GM12878 (cell line): ENCODE measurements around the gene PHACTR1. TPM values are rescaled to one million over a fixed set of nuclear protein-coding genes. Genes with fewer than 3 reads are reported as not detected.

Experiments
- ATAC-seq: fragments of 200-7000 bp; cut with Tn5 transposase; 3 replicates; pipeline ENCODE4 v1.9.1; 2020; ENCODE audit warnings: mild to moderate bottlenecking, moderate library complexity
- BruUV-seq: library from RNA; stranded (reverse); fragments of 400-500 nt; replicated peaks from 2 replicates; lab custom pipeline; 2021; lab: Mats Ljungman, UMichigan
- CTCF ChIA-PET: fragments of 300-600 bp; sonication (Branson Sonifier 250); formaldehyde crosslinking; extraction: SDS; loops from one replicate; lab custom pipeline; 2021; ENCODE audit warnings: inconsistent platforms; lab: Yijun Ruan, JAX
- POLR2A ChIA-PET: fragments of 350-600 bp; formaldehyde crosslinking; extraction: SDS; loops from one replicate; lab custom pipeline; 2021; ENCODE audit warnings: inconsistent platforms; lab: Charles Lee
- RAD21 ChIA-PET: fragments of 300-600 bp; sonication (Branson Sonifier 250); formaldehyde crosslinking; loops from one replicate; lab custom pipeline; 2023; ENCODE audit warnings: antibody characterized with exemption; ENCODE audit not compliant: unreplicated experiment; lab: Charles Lee
- SMC1A ChIA-PET: fragments of 300-600 bp; sonication (Branson Sonifier 250); formaldehyde crosslinking; loops from one replicate; lab custom pipeline; 2023; ENCODE audit not compliant: unreplicated experiment, uncharacterized antibody; lab: Charles Lee
- DNase-seq: peaks from one replicate; pipeline ENCODE4 v3.0.0-alpha.2; 2011; ENCODE audit warnings: low read depth, low spot score
- FAIRE-seq: peaks from 3 replicates; lab custom pipeline; 2011; peaks lifted over from hg19 to GRCh38; lab: Jason Lieb, UNC
- H2AFZ ChIP-seq: 2 replicates; pipeline ENCODE4 v1.6.0; 2011; ENCODE audit warnings: low read depth, low read length, control low read depth; ENCODE audit not compliant: control insufficient read depth
- H3K27ac ChIP-seq: 2 replicates; pipeline ENCODE4 v1.5.1; 2011; ENCODE audit warnings: control low read depth; ENCODE audit not compliant: control insufficient read depth, insufficient read depth
- H3K27me3 ChIP-seq, 2 experiments: replicated peaks in 1 of 2; 2 replicates each; pipeline versions ENCODE4 v1.6.0 to v1.6.1; 2011; ENCODE audit warnings: low read length in 1 of 2; ENCODE audit not compliant: control insufficient read depth in 2 of 2, insufficient read depth in 2 of 2
- H3K36me3 ChIP-seq, 2 experiments: 2 replicates each; pipeline ENCODE4 v1.5.1; 2011; ENCODE audit warnings: low read length in 1 of 2; ENCODE audit not compliant: control insufficient read depth in 2 of 2, insufficient read depth in 2 of 2
- H3K4me1 ChIP-seq: 2 replicates; pipeline ENCODE4 v1.6.1; 2011; ENCODE audit warnings: mild to moderate bottlenecking, low read length, moderate library complexity, mixed read lengths; ENCODE audit not compliant: control insufficient read depth, insufficient read depth
- H3K4me2 ChIP-seq: 2 replicates; pipeline ENCODE4 v1.6.0; 2011; ENCODE audit warnings: control low read depth; ENCODE audit not compliant: control insufficient read depth, insufficient read depth
- H3K4me3 ChIP-seq: fragments of 200-600 bp; sonication (generic); 2 replicates; pipeline ENCODE4 v1.5.1; 2016
- H3K79me2 ChIP-seq: 2 replicates; pipeline ENCODE4 v1.6.0; 2011; ENCODE audit warnings: low read length; ENCODE audit not compliant: control insufficient read depth, insufficient read depth
- H3K9ac ChIP-seq: 2 replicates; pipeline ENCODE4 v1.8.0; 2011; ENCODE audit warnings: low read length, control low read depth, mixed read lengths; ENCODE audit not compliant: control insufficient read depth, insufficient read depth
- H3K9me3 ChIP-seq: replicated peaks from 3 replicates; pipeline ENCODE4 v1.5.1; 2011; ENCODE audit warnings: mild to moderate bottlenecking, low read length; ENCODE audit not compliant: control insufficient read depth, insufficient read depth
- H4K20me1 ChIP-seq: 2 replicates; pipeline ENCODE4 v1.6.0; 2011; ENCODE audit not compliant: control insufficient read depth, insufficient read depth
- ATF7 ChIP-seq: fragments of 450-650 bp; IDR thresholded peaks from 2 replicates; pipeline ENCODE4 v1.6.1; 2016; ENCODE audit warnings: low read depth, mild to moderate bottlenecking
- FOXK2 ChIP-seq: fragments of 450-650 bp; IDR thresholded peaks from 2 replicates; pipeline ENCODE4 v1.6.1; 2017; ENCODE audit warnings: mild to moderate bottlenecking, moderate library complexity
- KLF5 ChIP-seq: fragments of 450-650 bp; IDR thresholded peaks from 2 replicates; pipeline ENCODE4 v1.6.1; 2014; ENCODE audit warnings: mild to moderate bottlenecking; ENCODE audit not compliant: partially characterized antibody
- RUNX3 ChIP-seq: IDR thresholded peaks from 2 replicates; pipeline ENCODE4 v1.6.1; 2012; ENCODE audit warnings: low read length, inconsistent platforms
- SMAD1 ChIP-seq: fragments of 450-650 bp; IDR thresholded peaks from 2 replicates; pipeline ENCODE4 v1.6.1; 2018; ENCODE audit warnings: mild to moderate bottlenecking, low read depth; ENCODE audit not compliant: partially characterized antibody
- SMARCA5 ChIP-seq: fragments of 450-650 bp; IDR thresholded peaks from 2 replicates; pipeline ENCODE4 v1.6.1; 2017; ENCODE audit warnings: mild to moderate bottlenecking
- USF1 ChIP-seq: IDR thresholded peaks from 2 replicates; pipeline ENCODE4 v1.6.1; 2011; ENCODE audit warnings: borderline replicate concordance, low read depth, mild to moderate bottlenecking, moderate library complexity, mixed read lengths, low read length; ENCODE audit not compliant: insufficient read depth; ENCODE audit errors: extremely low read length
- WGBS: methylation state at CpG from one replicate; pipeline ENCODE4 v1.1.6; 2016; ENCODE audit warnings: low lambda C conversion rate; ENCODE audit not compliant: insufficient replicate concordance, insufficient coverage; ENCODE audit errors: missing lambda C conversion rate; 5-methylcytosine and 5-hydroxymethylcytosine counted together
- in situ Hi-C: fragments of 300-500 bp; cut with MboI; formaldehyde crosslinking; loops from 9 replicates; pipeline ENCODE4 v1.14.3; 2018; ENCODE audit warnings: mixed read lengths
- intact Hi-C: fragments of 100-400 bp; cut with micrococcal nuclease; formaldehyde crosslinking; loops from one replicate; pipeline ENCODE4 v1.14.2; 2022; ENCODE audit not compliant: unreplicated experiment
- polyA plus RNA-seq, 11 experiments: library from polyadenylated mRNA; depleted of rRNA in 4 of 11; unstranded in 6 of 11; stranded (reverse) in 5 of 11; fragments of >200 nt; fragmentation: Nextera tagmentation in 4 of 11; fragmentation: Illumina TruSeq in 1 of 11; extraction: Ambion mirVana in 4 of 11; extraction: Trizol in 1 of 11; gene quantifications; 1 replicate in 1 of 11; 2 replicates in 10 of 11; pipeline versions ENCODE4 v1.2.1 to v1.2.3, GENCODE V29; 2011 to 2016; ENCODE audit warnings: inconsistent platforms in 2 of 11, missing spikeins in 2 of 11, low read depth in 1 of 11
- total RNA-seq, 4 experiments: library from RNA; depleted of rRNA in 3 of 4; stranded (reverse); fragments of >200 nt in 3 of 4; fragmentation: Illumina TruSeq in 1 of 4; extraction: Trizol in 1 of 4; gene quantifications; 2 replicates each; pipeline versions ENCODE4 v1.2.1 to v1.2.3, GENCODE V29; 2013 to 2021
- TF ChIP-seq, protein P1 (sequence below), 3 experiments: IDR thresholded peaks in 2 of 3; conservative IDR thresholded peaks in 1 of 3; 2 replicates each; pipeline ENCODE4 v1.5.1; 2011; ENCODE audit warnings: low read depth in 3 of 3, low read length in 3 of 3, mild to moderate bottlenecking in 3 of 3, control low read depth in 2 of 3, moderate library complexity in 2 of 3, inconsistent platforms in 1 of 3, mixed read lengths in 1 of 3; ENCODE audit not compliant: control insufficient read depth in 2 of 3, insufficient read depth in 1 of 3; ENCODE audit errors: extremely low read depth in 1 of 3
- TF ChIP-seq, protein P2 (sequence below): fragments of 450-650 bp; IDR thresholded peaks from 2 replicates; pipeline ENCODE4 v1.6.1; 2017; ENCODE audit warnings: borderline replicate concordance
- TF ChIP-seq, protein P3 (sequence below): fragments of 450-650 bp; IDR thresholded peaks from 2 replicates; pipeline ENCODE4 v1.6.1; 2017; ENCODE audit warnings: mild to moderate bottlenecking, low read depth, inconsistent platforms; ENCODE audit not compliant: poor library complexity, severe bottlenecking

The PHACTR1 gene
- total and polyA plus RNA-seq, 10 of the 15 experiments (the other 5 are each of a cell fraction or from before 2014, with no cell fraction given), result 34.2 to 94.6 (median 62.3) TPM

DNA sequence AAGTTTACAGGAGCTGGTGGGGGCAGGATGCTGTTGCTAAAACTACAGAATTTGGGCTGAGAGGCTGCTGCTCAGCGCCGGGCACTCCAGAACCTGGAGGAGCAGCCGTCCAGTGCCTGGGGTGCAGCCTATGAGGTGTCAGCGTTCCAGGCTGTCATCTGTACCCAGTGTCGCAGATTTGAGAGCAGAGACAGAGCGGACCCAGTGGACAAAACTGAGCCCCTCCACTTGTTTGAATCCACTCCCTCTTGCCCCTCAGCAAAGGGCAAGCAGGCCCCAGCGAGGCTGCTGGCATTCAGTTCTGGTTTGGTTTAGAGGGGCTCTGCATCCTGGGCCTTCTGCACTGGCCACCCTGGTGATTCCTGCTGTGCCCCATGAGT is 467.5 kb downstream of the PHACTR1 start:
- no peak for DNase-seq
- H3K4me2 ChIP-seq, result no peak overlapping the region
- H3K9ac ChIP-seq, result no peak overlapping the region
- no peaks in the 10 kb centered on the region for H3K79me2 ChIP-seq
- no peak overlapping the region for H3K4me3 ChIP-seq
- SMC1A ChIA-PET, result interaction anchor here (0.7 kb wide), 1 partner anchor 1467 kb away, joined by 3 read pairs; no protein-coding TSS in a partner anchor
- no peaks in the 10 kb centered on the region for H3K9me3 ChIP-seq
- no TSS peak for BruUV-seq
- no peak for FAIRE-seq
- no peaks in the 10 kb centered on the region for H3K36me3 ChIP-seq
- no peaks in the 10 kb centered on the region for H4K20me1 ChIP-seq
- H3K27me3 ChIP-seq, result peaks cover 2 to 3% of the 10 kb centered on the region in 2 experiments; a peak in 2 of 4 replicates
- no peak for ATAC-seq
- no peak overlapping the region for H2AFZ ChIP-seq
- RAD21 ChIA-PET, result no interaction called here
- CTCF ChIA-PET, result no interaction called here
- no peaks in the 10 kb centered on the region for H3K4me1 ChIP-seq
- WGBS, result 70% methylated on average over 7 of the region's 7 CpGs
- no peak overlapping the region for H3K27ac ChIP-seq
- POLR2A ChIA-PET, result no interaction called here
- TF ChIP-seq SMAD1 (no peak), SMARCA5 (no peak)
- TF ChIP-seq, protein P1, sequence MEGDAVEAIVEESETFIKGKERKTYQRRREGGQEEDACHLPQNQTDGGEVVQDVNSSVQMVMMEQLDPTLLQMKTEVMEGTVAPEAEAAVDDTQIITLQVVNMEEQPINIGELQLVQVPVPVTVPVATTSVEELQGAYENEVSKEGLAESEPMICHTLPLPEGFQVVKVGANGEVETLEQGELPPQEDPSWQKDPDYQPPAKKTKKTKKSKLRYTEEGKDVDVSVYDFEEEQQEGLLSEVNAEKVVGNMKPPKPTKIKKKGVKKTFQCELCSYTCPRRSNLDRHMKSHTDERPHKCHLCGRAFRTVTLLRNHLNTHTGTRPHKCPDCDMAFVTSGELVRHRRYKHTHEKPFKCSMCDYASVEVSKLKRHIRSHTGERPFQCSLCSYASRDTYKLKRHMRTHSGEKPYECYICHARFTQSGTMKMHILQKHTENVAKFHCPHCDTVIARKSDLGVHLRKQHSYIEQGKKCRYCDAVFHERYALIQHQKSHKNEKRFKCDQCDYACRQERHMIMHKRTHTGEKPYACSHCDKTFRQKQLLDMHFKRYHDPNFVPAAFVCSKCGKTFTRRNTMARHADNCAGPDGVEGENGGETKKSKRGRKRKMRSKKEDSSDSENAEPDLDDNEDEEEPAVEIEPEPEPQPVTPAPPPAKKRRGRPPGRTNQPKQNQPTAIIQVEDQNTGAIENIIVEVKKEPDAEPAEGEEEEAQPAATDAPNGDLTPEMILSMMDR (IDR thresholded peaks at IDR 0.05 in 2 of 3, conservative IDR thresholded peaks at IDR 0.05 in 1 of 3; ENCODE audit: control insufficient read depth in 2 of 3, extremely low read depth in 1 of 3, insufficient read depth in 1 of 3, low read depth in 3 of 3, low read length in 3 of 3), result no peak
- intact Hi-C loops, result loop anchor here (10.0 kb wide), 1 partner anchor 269 kb away; no protein-coding TSS in a partner anchor
- in situ Hi-C loops, result no loop called here

GRCh38 chr6:13184547-13184946 is 468.0 kb downstream of the PHACTR1 start:
- no peak for TF ChIP-seq ATF7
- TF ChIP-seq RUNX3, result no peak
- TF ChIP-seq, protein P2, sequence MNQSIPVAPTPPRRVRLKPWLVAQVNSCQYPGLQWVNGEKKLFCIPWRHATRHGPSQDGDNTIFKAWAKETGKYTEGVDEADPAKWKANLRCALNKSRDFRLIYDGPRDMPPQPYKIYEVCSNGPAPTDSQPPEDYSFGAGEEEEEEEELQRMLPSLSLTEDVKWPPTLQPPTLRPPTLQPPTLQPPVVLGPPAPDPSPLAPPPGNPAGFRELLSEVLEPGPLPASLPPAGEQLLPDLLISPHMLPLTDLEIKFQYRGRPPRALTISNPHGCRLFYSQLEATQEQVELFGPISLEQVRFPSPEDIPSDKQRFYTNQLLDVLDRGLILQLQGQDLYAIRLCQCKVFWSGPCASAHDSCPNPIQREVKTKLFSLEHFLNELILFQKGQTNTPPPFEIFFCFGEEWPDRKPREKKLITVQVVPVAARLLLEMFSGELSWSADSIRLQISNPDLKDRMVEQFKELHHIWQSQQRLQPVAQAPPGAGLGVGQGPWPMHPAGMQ, result no peak
- no peak for TF ChIP-seq KLF5
- no peak for TF ChIP-seq USF1
- TF ChIP-seq, protein P3, sequence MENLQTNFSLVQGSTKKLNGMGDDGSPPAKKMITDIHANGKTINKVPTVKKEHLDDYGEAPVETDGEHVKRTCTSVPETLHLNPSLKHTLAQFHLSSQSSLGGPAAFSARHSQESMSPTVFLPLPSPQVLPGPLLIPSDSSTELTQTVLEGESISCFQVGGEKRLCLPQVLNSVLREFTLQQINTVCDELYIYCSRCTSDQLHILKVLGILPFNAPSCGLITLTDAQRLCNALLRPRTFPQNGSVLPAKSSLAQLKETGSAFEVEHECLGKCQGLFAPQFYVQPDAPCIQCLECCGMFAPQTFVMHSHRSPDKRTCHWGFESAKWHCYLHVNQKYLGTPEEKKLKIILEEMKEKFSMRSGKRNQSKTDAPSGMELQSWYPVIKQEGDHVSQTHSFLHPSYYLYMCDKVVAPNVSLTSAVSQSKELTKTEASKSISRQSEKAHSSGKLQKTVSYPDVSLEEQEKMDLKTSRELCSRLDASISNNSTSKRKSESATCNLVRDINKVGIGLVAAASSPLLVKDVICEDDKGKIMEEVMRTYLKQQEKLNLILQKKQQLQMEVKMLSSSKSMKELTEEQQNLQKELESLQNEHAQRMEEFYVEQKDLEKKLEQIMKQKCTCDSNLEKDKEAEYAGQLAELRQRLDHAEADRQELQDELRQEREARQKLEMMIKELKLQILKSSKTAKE, result no peak
- TF ChIP-seq FOXK2, result no peak
- no peaks in the 10 kb centered on the region for H4K20me1 ChIP-seq
- ChIA-PET CTCF (no interaction called here), RAD21 (no interaction called here), POLR2A (no interaction called here), SMC1A (no interaction called here)
- peaks cover 2 to 3% of the 10 kb centered on the region in 2 experiments; a peak in 2 of 4 replicates for H3K27me3 ChIP-seq
- H3K36me3 ChIP-seq, result no peaks in the 10 kb centered on the region
- intact Hi-C loops (loop anchor here (10.0 kb wide), 1 partner anchor 270 kb away; no protein-coding TSS in a partner anchor), in situ Hi-C loops (no loop called here)
- WGBS, result 53% methylated on average over 10 of the region's 10 CpGs
- ATAC-seq, result no peak
- no peak for DNase-seq
- FAIRE-seq, result no peak
- no peaks in the 10 kb centered on the region for H3K4me1 ChIP-seq
- no peaks in the 10 kb centered on the region for H3K9me3 ChIP-seq
- no peak overlapping the region for H3K4me3 ChIP-seq
- H3K27ac ChIP-seq, result no peak overlapping the region
- no peaks in the 10 kb centered on the region for H3K79me2 ChIP-seq
- H2AFZ ChIP-seq, result no peak overlapping the region
- H3K9ac ChIP-seq, result no peak overlapping the region
- no TSS peak for BruUV-seq
- H3K4me2 ChIP-seq, result no peak overlapping the region
